ENCODE results near the gene IKZF1. TPM values are rescaled to one million over a fixed set of nuclear protein-coding genes. Genes with fewer than 3 reads are reported as not detected.

IKZF1 gene
- total RNA-seq, 1 donor from 2014 or later = 1.1 TPM

GRCh38 chr7:50416527-50417182 is 112.1 kb downstream of the IKZF1 start:
- H3K27ac Mint-ChIP-seq (ENCODE audit: unreplicated experiment) = no peak overlapping the region
- no peaks in the 10 kb centered on the region for H3K36me3 Mint-ChIP-seq (ENCODE audit: unreplicated experiment)
- no peak for DNase-seq
- no peaks in the 10 kb centered on the region for H3K27me3 Mint-ChIP-seq (ENCODE audit: unreplicated experiment)
- TF ChIP-seq, protein P1, sequence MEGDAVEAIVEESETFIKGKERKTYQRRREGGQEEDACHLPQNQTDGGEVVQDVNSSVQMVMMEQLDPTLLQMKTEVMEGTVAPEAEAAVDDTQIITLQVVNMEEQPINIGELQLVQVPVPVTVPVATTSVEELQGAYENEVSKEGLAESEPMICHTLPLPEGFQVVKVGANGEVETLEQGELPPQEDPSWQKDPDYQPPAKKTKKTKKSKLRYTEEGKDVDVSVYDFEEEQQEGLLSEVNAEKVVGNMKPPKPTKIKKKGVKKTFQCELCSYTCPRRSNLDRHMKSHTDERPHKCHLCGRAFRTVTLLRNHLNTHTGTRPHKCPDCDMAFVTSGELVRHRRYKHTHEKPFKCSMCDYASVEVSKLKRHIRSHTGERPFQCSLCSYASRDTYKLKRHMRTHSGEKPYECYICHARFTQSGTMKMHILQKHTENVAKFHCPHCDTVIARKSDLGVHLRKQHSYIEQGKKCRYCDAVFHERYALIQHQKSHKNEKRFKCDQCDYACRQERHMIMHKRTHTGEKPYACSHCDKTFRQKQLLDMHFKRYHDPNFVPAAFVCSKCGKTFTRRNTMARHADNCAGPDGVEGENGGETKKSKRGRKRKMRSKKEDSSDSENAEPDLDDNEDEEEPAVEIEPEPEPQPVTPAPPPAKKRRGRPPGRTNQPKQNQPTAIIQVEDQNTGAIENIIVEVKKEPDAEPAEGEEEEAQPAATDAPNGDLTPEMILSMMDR (IDR thresholded peaks at IDR 0.05; ENCODE audit: partially characterized antibody, unreplicated experiment) = no peak
- H3K4me1 Mint-ChIP-seq (ENCODE audit: low read depth, unreplicated experiment) = peaks cover 4% of the 10 kb centered on the region
- H3K4me3 Mint-ChIP-seq (ENCODE audit: unreplicated experiment) = no peak overlapping the region
- H3K9me3 Mint-ChIP-seq (ENCODE audit: unreplicated experiment) = no peaks in the 10 kb centered on the region

- H3K9me3 Mint-ChIP-seq (ENCODE audit: unreplicated experiment) = no peaks in the 10 kb centered on the region
- no peaks in the 10 kb centered on the region for H3K27me3 Mint-ChIP-seq (ENCODE audit: unreplicated experiment)
Observed at GRCh38 chr7:50418086-50418515, 113.6 kb downstream of the IKZF1 start.

DNA sequence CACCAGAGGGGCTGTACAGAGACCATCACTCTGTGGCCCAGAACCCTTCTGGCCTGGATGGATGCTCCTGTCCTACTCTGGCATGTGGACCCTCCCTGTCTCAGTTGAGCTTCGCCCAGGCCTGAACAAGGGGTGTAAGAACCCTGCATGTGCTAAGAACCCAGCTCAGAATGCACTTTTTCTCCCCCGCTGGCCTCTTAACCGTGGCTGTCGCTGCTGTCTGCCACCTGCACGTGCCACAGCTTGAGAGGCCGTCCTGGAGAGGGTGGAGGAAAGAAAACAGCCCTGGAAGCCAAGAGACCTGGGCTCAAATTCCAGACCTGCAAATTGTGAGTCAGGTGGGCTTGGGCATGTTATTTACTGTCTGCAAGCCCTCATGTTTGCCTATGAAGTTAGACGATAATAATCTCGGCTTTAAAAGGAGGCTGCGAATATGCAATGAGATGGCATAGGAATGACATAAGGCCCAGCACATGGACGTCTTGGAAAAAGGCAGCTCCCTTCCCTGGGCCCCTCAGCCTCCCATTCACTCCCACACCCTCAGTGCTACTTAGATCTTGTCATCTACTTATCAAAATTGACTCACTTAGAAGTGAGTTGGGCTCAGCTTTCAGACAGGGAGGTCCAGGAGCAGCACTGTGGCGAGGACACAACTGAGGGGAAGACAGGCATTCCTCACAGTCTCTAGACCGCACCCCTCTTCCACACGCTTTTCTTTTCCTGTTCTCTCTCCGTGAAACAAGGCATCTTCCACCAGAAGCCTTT is 114.2 kb downstream of the IKZF1 start:
- TF ChIP-seq, protein P1 (IDR thresholded peaks at IDR 0.05; ENCODE audit: partially characterized antibody, unreplicated experiment) = no peak
- Mint-ChIP-seq H3K36me3 (ENCODE audit: unreplicated experiment) (no peaks in the 10 kb centered on the region), H3K4me1 (ENCODE audit: low read depth, unreplicated experiment) (peaks cover 4% of the 10 kb centered on the region), H3K27ac (ENCODE audit: unreplicated experiment) (no peak overlapping the region), H3K9me3 (ENCODE audit: unreplicated experiment) (no peaks in the 10 kb centered on the region), H3K4me3 (ENCODE audit: unreplicated experiment) (no peak overlapping the region), H3K27me3 (ENCODE audit: unreplicated experiment) (no peaks in the 10 kb centered on the region)
- no peak for DNase-seq

More at GRCh38 chr7:50418086-50418515, 113.6 kb downstream of the IKZF1 start:
- no peaks in the 10 kb centered on the region for H3K36me3 Mint-ChIP-seq (ENCODE audit: unreplicated experiment)
- H3K27ac Mint-ChIP-seq (ENCODE audit: unreplicated experiment) = no peak overlapping the region
- DNase-seq = peak; percentile 79
- no peak overlapping the region for H3K4me3 Mint-ChIP-seq (ENCODE audit: unreplicated experiment)
- peaks cover 4% of the 10 kb centered on the region for H3K4me1 Mint-ChIP-seq (ENCODE audit: low read depth, unreplicated experiment)
- TF ChIP-seq, protein P1 (IDR thresholded peaks at IDR 0.05; ENCODE audit: partially characterized antibody, unreplicated experiment) = peak; percentile 83

DNA sequence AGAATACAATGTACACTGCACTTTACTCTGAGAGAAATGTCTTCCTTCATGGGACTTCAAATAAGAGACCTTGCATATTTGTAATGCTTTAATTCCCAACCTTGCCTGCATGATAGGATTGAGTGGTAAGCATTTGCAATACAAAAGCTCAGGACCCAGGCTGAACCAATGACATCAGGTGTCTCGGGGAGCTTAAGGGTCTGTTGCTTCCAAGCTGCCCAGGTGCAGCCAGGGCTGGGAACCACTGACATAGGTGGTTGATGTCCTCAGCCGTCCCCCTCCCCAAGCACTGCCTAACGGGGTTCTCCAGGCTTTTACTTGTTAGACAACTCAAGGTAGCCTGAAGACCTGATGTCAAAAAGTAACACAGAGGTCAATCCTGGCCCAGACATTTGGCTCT is 116.5 kb downstream of the IKZF1 start:
- H3K36me3 Mint-ChIP-seq (ENCODE audit: unreplicated experiment) = no peaks in the 10 kb centered on the region
- H3K27ac Mint-ChIP-seq (ENCODE audit: unreplicated experiment) = no peak overlapping the region
- no peaks in the 10 kb centered on the region for H3K9me3 Mint-ChIP-seq (ENCODE audit: unreplicated experiment)
- peaks cover 7% of the 10 kb centered on the region for H3K4me1 Mint-ChIP-seq (ENCODE audit: low read depth, unreplicated experiment)
- TF ChIP-seq, protein P1 (IDR thresholded peaks at IDR 0.05; ENCODE audit: partially characterized antibody, unreplicated experiment) = no peak
- no peaks in the 10 kb centered on the region for H3K27me3 Mint-ChIP-seq (ENCODE audit: unreplicated experiment)
- DNase-seq = no peak
- no peak overlapping the region for H3K4me3 Mint-ChIP-seq (ENCODE audit: unreplicated experiment)

DNA sequence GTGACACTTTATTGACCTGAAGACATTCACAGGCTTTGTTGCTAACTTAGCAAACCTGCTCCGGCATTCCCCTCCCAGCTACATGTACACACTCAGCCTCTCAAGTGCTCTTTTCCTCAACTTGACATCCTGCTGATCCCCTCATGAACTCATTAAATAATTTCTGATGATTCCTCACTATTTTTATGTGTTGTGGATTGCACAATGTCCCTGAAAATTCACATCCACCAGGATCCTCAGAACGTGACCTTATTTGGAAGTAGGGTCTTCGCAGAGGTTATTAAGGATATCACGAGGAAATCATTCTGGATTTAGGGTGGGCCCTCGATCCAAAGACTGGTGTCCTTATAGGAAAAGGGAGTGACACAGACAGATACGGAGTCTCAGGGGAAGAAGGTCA is 118.3 kb downstream of the IKZF1 start:
- TF ChIP-seq, protein P1 (IDR thresholded peaks at IDR 0.05; ENCODE audit: partially characterized antibody, unreplicated experiment) = no peak
- Mint-ChIP-seq H3K4me1 (ENCODE audit: low read depth, unreplicated experiment) (peaks cover 7% of the 10 kb centered on the region), H3K9me3 (ENCODE audit: unreplicated experiment) (no peaks in the 10 kb centered on the region), H3K4me3 (ENCODE audit: unreplicated experiment) (no peak overlapping the region), H3K36me3 (ENCODE audit: unreplicated experiment) (no peaks in the 10 kb centered on the region), H3K27me3 (ENCODE audit: unreplicated experiment) (no peaks in the 10 kb centered on the region), H3K27ac (ENCODE audit: unreplicated experiment) (no peak overlapping the region)
- DNase-seq = no peak
